ENCODE measurements around the gene NXNL2.

Gene NXNL2

DNA sequence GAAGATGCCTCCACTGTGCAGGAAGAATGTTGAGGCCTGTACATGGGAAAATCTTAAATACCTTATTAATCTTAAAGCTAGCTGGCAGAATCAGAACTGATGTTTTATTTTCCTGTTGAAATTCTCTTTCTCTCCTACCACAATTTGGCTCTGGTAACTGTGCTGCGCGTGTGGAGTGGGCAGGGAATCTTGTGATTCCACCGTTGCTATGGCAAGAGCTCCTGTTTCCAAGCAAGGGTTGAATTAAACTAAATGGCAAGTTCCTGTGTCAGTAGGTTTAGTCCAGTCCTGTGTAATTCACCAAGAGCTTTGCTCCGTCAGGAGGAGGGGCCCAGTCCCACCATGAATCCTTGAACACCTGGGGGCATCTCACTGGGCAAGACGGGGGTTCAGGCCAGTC lies 36.4 kb downstream of the NXNL2 start:
- no peak for TF ChIP-seq ZFX (IDR thresholded peaks at IDR 0.05)
- TF ChIP-seq, protein P1, sequence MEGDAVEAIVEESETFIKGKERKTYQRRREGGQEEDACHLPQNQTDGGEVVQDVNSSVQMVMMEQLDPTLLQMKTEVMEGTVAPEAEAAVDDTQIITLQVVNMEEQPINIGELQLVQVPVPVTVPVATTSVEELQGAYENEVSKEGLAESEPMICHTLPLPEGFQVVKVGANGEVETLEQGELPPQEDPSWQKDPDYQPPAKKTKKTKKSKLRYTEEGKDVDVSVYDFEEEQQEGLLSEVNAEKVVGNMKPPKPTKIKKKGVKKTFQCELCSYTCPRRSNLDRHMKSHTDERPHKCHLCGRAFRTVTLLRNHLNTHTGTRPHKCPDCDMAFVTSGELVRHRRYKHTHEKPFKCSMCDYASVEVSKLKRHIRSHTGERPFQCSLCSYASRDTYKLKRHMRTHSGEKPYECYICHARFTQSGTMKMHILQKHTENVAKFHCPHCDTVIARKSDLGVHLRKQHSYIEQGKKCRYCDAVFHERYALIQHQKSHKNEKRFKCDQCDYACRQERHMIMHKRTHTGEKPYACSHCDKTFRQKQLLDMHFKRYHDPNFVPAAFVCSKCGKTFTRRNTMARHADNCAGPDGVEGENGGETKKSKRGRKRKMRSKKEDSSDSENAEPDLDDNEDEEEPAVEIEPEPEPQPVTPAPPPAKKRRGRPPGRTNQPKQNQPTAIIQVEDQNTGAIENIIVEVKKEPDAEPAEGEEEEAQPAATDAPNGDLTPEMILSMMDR (conservative IDR thresholded peaks at IDR 0.05), result no peak
- no peak overlapping the region for H3K27ac ChIP-seq

DNA sequence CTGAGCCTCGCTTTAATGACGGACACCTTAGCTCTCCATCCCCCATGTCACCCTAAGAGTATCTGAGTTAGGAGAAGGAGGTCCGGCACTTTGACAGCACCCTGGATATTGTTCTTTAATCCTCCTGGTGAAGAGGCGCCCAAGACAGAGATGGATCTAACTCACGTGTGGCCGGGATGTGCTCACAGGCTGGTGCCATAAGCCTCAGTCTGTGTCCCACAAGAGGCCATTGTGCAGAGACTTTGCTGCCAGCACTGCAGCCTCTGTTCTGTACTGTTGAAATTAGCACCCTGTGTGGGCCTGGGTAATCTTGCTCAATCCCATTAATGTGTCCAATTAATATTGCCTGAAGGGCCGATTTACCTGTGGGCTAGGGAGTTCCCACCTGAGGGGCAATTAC lies 37.7 kb downstream of the NXNL2 start:
- H3K27ac ChIP-seq, result no peak overlapping the region
- TF ChIP-seq ZFX (IDR thresholded peaks at IDR 0.05), result no peak
- TF ChIP-seq, protein P1 (conservative IDR thresholded peaks at IDR 0.05), result no peak

DNA sequence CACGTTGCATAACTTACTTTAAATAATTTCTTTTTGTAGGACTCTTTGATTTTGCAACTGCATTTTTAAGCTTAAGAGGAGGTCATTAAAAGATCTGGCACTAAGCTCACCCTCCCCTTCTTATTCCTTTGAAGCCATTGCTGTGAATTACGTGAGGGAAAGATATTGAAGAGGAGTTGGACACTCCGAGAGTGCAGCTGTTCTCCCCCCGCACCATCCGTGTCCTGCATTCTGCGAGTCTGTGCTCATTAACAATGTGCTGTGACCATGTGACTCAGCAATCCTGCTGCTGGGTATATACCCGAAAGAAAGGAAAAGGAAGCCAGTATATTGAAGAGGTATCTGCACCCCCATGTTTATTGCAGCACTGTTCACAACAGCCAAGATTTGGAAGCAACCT lies 40.0 kb downstream of the NXNL2 start:
- TF ChIP-seq, protein P1 (conservative IDR thresholded peaks at IDR 0.05), result no peak
- no peak for TF ChIP-seq ZFX (IDR thresholded peaks at IDR 0.05)
- H3K27ac ChIP-seq, result no peak overlapping the region

DNA sequence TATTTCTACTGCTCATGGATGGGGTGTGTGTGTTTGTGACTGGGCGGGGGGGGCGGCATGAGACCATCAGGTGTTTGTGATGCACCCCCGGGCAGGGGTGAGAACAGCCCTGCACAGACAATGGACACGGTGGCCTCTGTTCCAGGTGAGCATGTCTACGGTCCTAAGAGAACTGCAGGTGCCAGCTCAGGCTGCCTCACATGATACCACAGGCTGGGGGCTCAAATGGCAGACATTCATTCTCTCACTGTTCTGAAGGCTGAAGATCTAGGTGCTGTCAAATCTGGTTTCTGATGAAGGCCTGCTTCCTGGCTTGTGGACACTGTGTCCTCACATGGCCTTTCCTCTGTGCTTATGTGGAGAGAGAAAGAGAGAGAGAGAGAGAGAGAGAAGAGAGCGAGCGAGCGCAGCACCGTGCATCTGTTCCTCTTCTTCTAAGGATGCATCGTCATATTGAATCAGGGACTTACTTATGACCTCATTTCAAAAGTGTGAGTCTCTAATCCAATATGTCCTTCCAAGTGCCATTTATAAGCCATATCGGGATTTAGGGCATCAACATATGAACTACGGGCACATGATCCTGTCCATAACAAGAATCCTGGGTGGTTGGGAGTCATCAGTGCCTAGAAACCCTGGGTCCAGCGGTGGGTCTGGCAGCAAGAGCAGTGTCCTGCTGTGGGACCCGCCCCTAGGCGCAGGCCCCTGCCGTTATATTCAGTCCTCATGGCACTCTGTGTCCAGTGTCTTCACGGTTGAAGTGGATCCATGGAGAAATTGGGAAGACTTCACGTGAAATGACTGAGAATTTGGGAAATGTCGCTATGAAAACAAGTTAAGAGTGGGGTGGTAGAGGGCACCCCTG lies 42.5 kb downstream of the NXNL2 start:
- TF ChIP-seq, protein P1 (conservative IDR thresholded peaks at IDR 0.05), result no peak
- TF ChIP-seq ZFX (IDR thresholded peaks at IDR 0.05), result no peak
- H3K27ac ChIP-seq, result peak overlapping the region; percentile 2; the same call in 1 of the 2 replicates

DNA sequence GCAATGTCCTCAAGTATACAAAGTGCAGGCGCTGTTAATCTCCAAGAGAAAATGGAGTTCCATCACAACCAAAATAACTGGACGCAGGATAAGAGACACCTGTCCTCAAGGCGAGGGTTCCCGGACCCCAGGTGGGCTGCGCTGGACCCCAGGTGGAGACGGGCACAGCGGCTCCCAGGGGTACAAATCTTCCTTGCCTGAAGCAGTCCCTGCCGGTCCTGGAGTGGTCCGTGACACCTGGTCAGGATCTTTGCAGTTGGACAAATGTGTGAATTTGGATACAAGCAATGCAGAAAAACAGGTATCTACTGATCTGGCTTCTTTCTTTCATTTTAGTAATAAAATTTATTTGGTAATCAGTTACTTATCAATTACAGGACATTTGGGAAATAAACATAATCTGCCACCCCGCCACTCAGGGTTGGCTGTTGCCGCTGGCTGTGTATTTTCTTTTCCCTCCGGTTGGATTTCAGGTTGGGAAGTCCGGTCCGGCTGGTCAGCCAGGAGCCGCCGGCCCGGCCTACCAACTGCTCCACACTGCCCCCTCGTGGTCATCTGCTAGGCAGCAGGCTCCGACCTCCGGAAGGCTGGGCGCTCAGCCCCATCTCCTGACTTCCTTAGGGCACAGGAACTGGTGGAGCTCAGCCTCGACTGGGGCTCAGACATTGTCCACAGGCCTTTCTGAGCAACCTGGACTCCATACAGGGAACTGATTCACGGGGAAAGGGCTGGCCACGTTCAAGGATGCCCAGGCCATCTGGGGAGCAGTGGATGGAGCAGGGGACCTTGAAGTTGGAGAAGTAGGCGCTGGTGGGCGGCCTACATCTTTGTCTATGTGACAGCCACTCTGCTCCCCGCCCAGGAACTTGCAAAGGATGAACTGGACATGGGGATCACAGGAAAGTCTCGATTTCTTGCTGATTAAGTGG lies 43.4 kb downstream of the NXNL2 start:
- no peak for TF ChIP-seq ZFX (IDR thresholded peaks at IDR 0.05)
- TF ChIP-seq, protein P1 (conservative IDR thresholded peaks at IDR 0.05), result peak; percentile 98
- H3K27ac ChIP-seq, result peak overlapping the region; percentile 2; the same call in 1 of the 2 replicates

DNA sequence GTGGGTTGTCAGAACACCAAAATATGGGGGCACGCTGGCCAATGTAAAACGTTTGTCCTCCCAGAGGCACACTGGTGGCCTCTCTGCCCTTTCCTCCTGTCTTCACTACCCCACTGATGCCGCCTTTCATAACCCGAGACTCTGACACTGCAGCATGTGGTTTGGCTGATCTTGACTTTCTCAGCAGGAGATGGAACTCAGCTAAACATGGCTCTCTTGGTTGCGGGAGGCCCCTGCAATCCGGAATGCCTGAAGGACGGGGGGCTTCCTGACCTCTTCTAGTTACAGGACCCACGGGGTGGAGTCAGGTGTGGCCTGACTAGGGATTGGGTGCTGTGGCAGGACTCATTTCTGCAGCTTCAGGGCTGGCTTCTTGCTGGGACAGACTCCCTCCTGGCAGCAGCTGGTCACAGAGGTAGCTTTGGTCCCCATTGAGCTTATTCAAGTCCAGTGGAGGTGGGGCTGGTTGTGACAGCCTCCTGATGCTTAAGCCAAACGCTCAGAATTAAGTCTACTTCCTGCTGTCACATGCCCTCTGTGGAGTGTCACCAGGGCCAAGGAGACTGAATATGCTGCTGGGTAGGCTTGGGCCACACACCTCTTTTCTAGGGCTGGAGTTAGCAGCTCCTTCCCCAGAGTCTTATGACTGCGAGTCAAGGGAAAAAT lies 44.2 kb downstream of the NXNL2 start:
- H3K27ac ChIP-seq, result no peak overlapping the region; the same call in 1 of the 2 replicates
- no peak for TF ChIP-seq ZFX (IDR thresholded peaks at IDR 0.05)
- TF ChIP-seq, protein P1 (conservative IDR thresholded peaks at IDR 0.05), result no peak
